ENCODE measurements around the gene MUSK.

GRCh38 chr9:110814159-110814558, 145.6 kb downstream of the MUSK start:
- TF ChIP-seq EP300 (IDR thresholded peaks at IDR 0.05), result no peak
- no peak for TF ChIP-seq HOXA7 (CRISPR knock-in tag; IDR thresholded peaks at IDR 0.05)
- no peak for TF ChIP-seq RAD21 (conservative IDR thresholded peaks at IDR 0.05 in 1 of 2, IDR thresholded peaks at IDR 0.05 in 1 of 2)
- TF ChIP-seq CTCF (IDR thresholded peaks at IDR 0.05), result no peak
- no peak for TF ChIP-seq KDM1A (IDR thresholded peaks at IDR 0.05; ENCODE audit: low read depth)
- TF ChIP-seq JUNB (IDR thresholded peaks at IDR 0.05), result no peak
- no peak for TF ChIP-seq MAX (IDR thresholded peaks at IDR 0.05)
- TF ChIP-seq RFX5 (IDR thresholded peaks at IDR 0.05), result no peak
- no peak for TF ChIP-seq KDM5A (IDR thresholded peaks at IDR 0.05)
- no peak for TF ChIP-seq POLR2A (IDR thresholded peaks at IDR 0.05; ENCODE audit: low read length)
- no peak for TF ChIP-seq RARB (CRISPR knock-in tag; IDR thresholded peaks at IDR 0.05)
- no peak for TF ChIP-seq MAFK (IDR thresholded peaks at IDR 0.05; ENCODE audit: partially characterized antibody)
- no peak for TF ChIP-seq ZSCAN20 (CRISPR knock-in tag; IDR thresholded peaks at IDR 0.05)
